Thymus (tissue), 11 donors: ENCODE data around the gene TXNRD2. TPM values are rescaled to one million over a fixed set of nuclear protein-coding genes. Genes with fewer than 3 reads are reported as not detected.

Experiments
- DNase-seq, 9 donors: peaks; one replicate each; pipeline ENCODE4 v3.0.0-alpha.2; 2013; ENCODE audit warnings: low spot score in 9 of 9, low read depth in 6 of 9, missing footprints in 1 of 9
- H3K27ac ChIP-seq, 2 donors: one replicate each; pipeline ENCODE4 v1.5.1; 2013; ENCODE audit warnings: control low read depth in 1 of 2, low read depth in 1 of 2, low read length in 1 of 2, mild to moderate bottlenecking in 1 of 2, moderate library complexity in 1 of 2
- H3K27me3 ChIP-seq, 2 donors: one replicate each; pipeline ENCODE4 v1.5.1; 2013; ENCODE audit warnings: low read length in 1 of 2; ENCODE audit not compliant: control insufficient read depth in 2 of 2, insufficient read depth in 1 of 2
- H3K36me3 ChIP-seq, 2 donors: one replicate each; pipeline ENCODE4 v1.5.1; 2013; ENCODE audit warnings: low read length in 1 of 2, mild to moderate bottlenecking in 1 of 2, moderate library complexity in 1 of 2; ENCODE audit not compliant: control insufficient read depth in 2 of 2, insufficient read depth in 2 of 2
- H3K4me1 ChIP-seq, 2 donors: one replicate each; pipeline ENCODE4 v1.5.1; 2013; ENCODE audit warnings: low read length in 2 of 2; ENCODE audit not compliant: control insufficient read depth in 2 of 2, insufficient read depth in 2 of 2
- H3K4me3 ChIP-seq, 2 donors: one replicate each; pipeline ENCODE4 v1.5.1; 2013; ENCODE audit warnings: low read length in 2 of 2, control low read depth in 1 of 2, mild to moderate bottlenecking in 1 of 2
- H3K9me3 ChIP-seq, 2 donors: one replicate each; pipeline ENCODE4 v1.5.1; 2013; ENCODE audit warnings: low read length in 1 of 2, mild to moderate bottlenecking in 1 of 2; ENCODE audit not compliant: control insufficient read depth in 2 of 2, insufficient read depth in 1 of 2
- WGBS: extraction: QIAGEN DNeasy Blood & Tissue Kit; methylation state at CpG from one replicate; pipeline ENCODE4 v1.1.7; 2013; 5-methylcytosine and 5-hydroxymethylcytosine counted together
- polyA plus RNA-seq: library from polyadenylated mRNA; stranded (reverse); fragments of 200-250 nt; gene quantifications from one replicate; pipeline ENCODE4 v1.2.3, GENCODE V29; 2013
- total RNA-seq: library from RNA; stranded (reverse); fragments of 120-200 nt; gene quantifications from one replicate; pipeline ENCODE4 v1.2.4, GENCODE V29; 2013
- donor health status: healthy.

The TXNRD2 gene
- total and polyA plus RNA-seq, 2 donors = 10.1 to 24.2 TPM

- DNase-seq = no peak
- Histone ChIP-seq H3K9me3 (no peaks in the 10 kb centered on the region), H3K4me3 (no peak overlapping the region), H3K27ac (no peak overlapping the region), H3K4me1 (peaks cover 7 to 12% of the 10 kb centered on the region in 2 donors), H3K36me3 (no peaks in the 10 kb centered on the region), H3K27me3 (peaks cover 0 to 15% of the 10 kb centered on the region in 2 donors)
- 82% methylated on average over 24 of the region's 24 CpGs for WGBS
These were observed 46.0 kb upstream of the TXNRD2 start for GRCh38 chr22:19987394-19988306.

- Histone ChIP-seq H3K27me3 (peaks cover 0 to 15% of the 10 kb centered on the region in 2 donors), H3K27ac (no peak overlapping the region), H3K4me1 (peaks cover 7 to 12% of the 10 kb centered on the region in 2 donors), H3K36me3 (no peaks in the 10 kb centered on the region), H3K9me3 (no peaks in the 10 kb centered on the region), H3K4me3 (peak overlapping the region; percentile 44 to 63)
- peak in 3 of 9 donors; percentile 45 to 61 (median 48) for DNase-seq
- WGBS = under 1% methylated on average over 76 of the region's 76 CpGs
These were observed 45.1 kb upstream of the TXNRD2 start for GRCh38 chr22:19986410-19987341.

- WGBS = 79% methylated on average over 2 of the region's 2 CpGs
- no peaks in the 10 kb centered on the region for H3K9me3 ChIP-seq
- peaks cover 7 to 12% of the 10 kb centered on the region in 2 donors for H3K4me1 ChIP-seq
- H3K36me3 ChIP-seq = no peaks in the 10 kb centered on the region
- peak overlapping the region in 1 of 2 donors; percentile 44 for H3K4me3 ChIP-seq
- no peak overlapping the region for H3K27ac ChIP-seq
- peaks cover 0 to 15% of the 10 kb centered on the region in 2 donors for H3K27me3 ChIP-seq
- no peak for DNase-seq
These were observed 44.4 kb upstream of the TXNRD2 start for GRCh38 chr22:19986011-19986409.

- peaks cover 7 to 12% of the 10 kb centered on the region in 2 donors for H3K4me1 ChIP-seq
- no peaks in the 10 kb centered on the region for H3K9me3 ChIP-seq
- H3K36me3 ChIP-seq = no peaks in the 10 kb centered on the region
- no peak overlapping the region for H3K4me3 ChIP-seq
- peaks cover 0 to 15% of the 10 kb centered on the region in 2 donors for H3K27me3 ChIP-seq
- no peak for DNase-seq
- WGBS = 90% methylated on average over 11 of the region's 11 CpGs
- no peak overlapping the region for H3K27ac ChIP-seq
These were observed 43.5 kb upstream of the TXNRD2 start for GRCh38 chr22:19984851-19985811.

- Histone ChIP-seq H3K4me3 (no peak overlapping the region), H3K36me3 (no peaks in the 10 kb centered on the region), H3K27ac (no peak overlapping the region), H3K9me3 (no peaks in the 10 kb centered on the region), H3K27me3 (peaks cover 0 to 15% of the 10 kb centered on the region in 2 donors), H3K4me1 (peaks cover 7 to 12% of the 10 kb centered on the region in 2 donors)
- WGBS = 96% methylated on average over 19 of the region's 19 CpGs
- DNase-seq = no peak
These were observed 42.7 kb upstream of the TXNRD2 start for GRCh38 chr22:19984201-19984753.

GRCh38 chr22:19983741-19984140, 42.1 kb upstream of the TXNRD2 start:
- Histone ChIP-seq H3K9me3 (no peaks in the 10 kb centered on the region), H3K27me3 (peaks cover 0 to 15% of the 10 kb centered on the region in 2 donors), H3K36me3 (no peaks in the 10 kb centered on the region), H3K27ac (no peak overlapping the region), H3K4me3 (no peak overlapping the region), H3K4me1 (peaks cover 7 to 12% of the 10 kb centered on the region in 2 donors)
- DNase-seq = no peak
- 97% methylated on average over 5 of the region's 5 CpGs for WGBS

- WGBS = 96% methylated on average over 8 of the region's 8 CpGs
- H3K9me3 ChIP-seq = no peaks in the 10 kb centered on the region
- no peaks in the 10 kb centered on the region for H3K36me3 ChIP-seq
- H3K27me3 ChIP-seq = peaks cover 0 to 15% of the 10 kb centered on the region in 2 donors
- no peak overlapping the region for H3K27ac ChIP-seq
- no peak overlapping the region for H3K4me3 ChIP-seq
- H3K4me1 ChIP-seq = peaks cover 7 to 12% of the 10 kb centered on the region in 2 donors
- no peak for DNase-seq
These were observed 41.5 kb upstream of the TXNRD2 start for GRCh38 chr22:19982991-19983578.
